Astrocyte (in vitro differentiated cells and primary cell): ENCODE data around the gene NR2F2. TPM values are rescaled to one million over a fixed set of nuclear protein-coding genes. Genes with fewer than 3 reads are reported as not detected.
"Not testable (repeated sequence)": the region's sequence is repeated elsewhere in the genome, so short reads cannot be mapped to it uniquely, and the experiment has no call there.

Experiments
- DNase-seq: peaks from one replicate; pipeline ENCODE4 v3.0.0-alpha.2; 2010; ENCODE audit warnings: low read depth
- FAIRE-seq: peaks from 2 replicates; lab custom pipeline; 2011; peaks lifted over from hg19 to GRCh38; lab: Jason Lieb, UNC
- H2AFZ ChIP-seq: 2 replicates; pipeline ENCODE4 v1.6.0; 2012; ENCODE audit warnings: low read depth, low read length, inconsistent platforms
- H3K27ac ChIP-seq: 2 replicates; pipeline ENCODE4 v1.5.1; 2011; ENCODE audit warnings: low read depth, low read length, inconsistent platforms
- H3K27me3 ChIP-seq: 2 replicates; pipeline ENCODE4 v1.6.0; 2011; ENCODE audit warnings: low read length, inconsistent platforms; ENCODE audit not compliant: insufficient read depth
- H3K36me3 ChIP-seq: 2 replicates; pipeline ENCODE4 v1.5.1; 2011; ENCODE audit warnings: low read length, inconsistent platforms; ENCODE audit not compliant: insufficient read depth
- H3K4me1 ChIP-seq: 2 replicates; pipeline ENCODE4 v1.5.1; 2011; ENCODE audit warnings: low read length, inconsistent platforms; ENCODE audit not compliant: insufficient read depth
- H3K4me2 ChIP-seq: 2 replicates; pipeline ENCODE4 v1.6.0; 2012; ENCODE audit warnings: low read length, inconsistent platforms
- H3K4me3 ChIP-seq: 2 replicates; pipeline ENCODE4 v1.5.1; 2011; ENCODE audit warnings: low read depth, mild to moderate bottlenecking, low read length, inconsistent platforms; ENCODE audit not compliant: insufficient read depth
- H3K79me2 ChIP-seq: 2 replicates; pipeline ENCODE4 v1.6.0; 2012; ENCODE audit warnings: mild to moderate bottlenecking, low read length, inconsistent platforms; ENCODE audit not compliant: insufficient read depth
- H3K9ac ChIP-seq: 2 replicates; pipeline ENCODE4 v1.6.0; 2012; ENCODE audit warnings: mild to moderate bottlenecking, low read length, inconsistent platforms
- H3K9me3 ChIP-seq: 2 replicates; pipeline ENCODE4 v1.5.1; 2012; ENCODE audit warnings: low read depth, mild to moderate bottlenecking, low read length, inconsistent platforms; ENCODE audit not compliant: insufficient read depth
- H4K20me1 ChIP-seq: 2 replicates; pipeline ENCODE4 v1.6.0; 2012; ENCODE audit warnings: low read length, inconsistent platforms; ENCODE audit not compliant: insufficient read depth
- H3K27ac Mint-ChIP-seq: one replicate; pipeline ENCODE4 v1.8.0; 2021; ENCODE audit warnings: mild to moderate bottlenecking, mixed read lengths; ENCODE audit not compliant: unreplicated experiment
- H3K27me3 Mint-ChIP-seq: one replicate; pipeline ENCODE4 v1.8.0; 2021; ENCODE audit warnings: low read depth, mixed read lengths; ENCODE audit not compliant: unreplicated experiment
- H3K36me3 Mint-ChIP-seq: one replicate; pipeline ENCODE4 v1.8.0; 2021; ENCODE audit warnings: low read depth, mixed read lengths; ENCODE audit not compliant: unreplicated experiment
- H3K4me1 Mint-ChIP-seq: one replicate; pipeline ENCODE4 v1.8.0; 2021; ENCODE audit warnings: low read depth, mixed read lengths; ENCODE audit not compliant: unreplicated experiment
- H3K4me3 Mint-ChIP-seq: one replicate; pipeline ENCODE4 v1.8.0; 2021; ENCODE audit warnings: mild to moderate bottlenecking, moderate library complexity, mixed read lengths; ENCODE audit not compliant: unreplicated experiment
- H3K9me3 Mint-ChIP-seq: one replicate; pipeline ENCODE4 v1.8.0; 2021; ENCODE audit warnings: mild to moderate bottlenecking, mixed read lengths; ENCODE audit not compliant: unreplicated experiment
- EZH2 ChIP-seq: IDR thresholded peaks from 2 replicates; pipeline ENCODE4 v1.6.1; 2012; ENCODE audit warnings: mild to moderate bottlenecking, low read length, inconsistent platforms; ENCODE audit not compliant: insufficient read depth
- total RNA-seq: library from RNA; stranded (reverse); gene quantifications from 2 replicates; pipeline ENCODE4 v1.2.1, GENCODE V29; 2021
- TF ChIP-seq, protein P1 (sequence below): IDR thresholded peaks from 2 replicates; pipeline ENCODE4 v1.5.1; 2011; ENCODE audit warnings: low read depth, mild to moderate bottlenecking, inconsistent platforms, low read length, moderate library complexity; ENCODE audit not compliant: insufficient read depth

NR2F2 gene
- total RNA-seq, 1 donor from 2014 or later, result 75.8 TPM

DNA sequence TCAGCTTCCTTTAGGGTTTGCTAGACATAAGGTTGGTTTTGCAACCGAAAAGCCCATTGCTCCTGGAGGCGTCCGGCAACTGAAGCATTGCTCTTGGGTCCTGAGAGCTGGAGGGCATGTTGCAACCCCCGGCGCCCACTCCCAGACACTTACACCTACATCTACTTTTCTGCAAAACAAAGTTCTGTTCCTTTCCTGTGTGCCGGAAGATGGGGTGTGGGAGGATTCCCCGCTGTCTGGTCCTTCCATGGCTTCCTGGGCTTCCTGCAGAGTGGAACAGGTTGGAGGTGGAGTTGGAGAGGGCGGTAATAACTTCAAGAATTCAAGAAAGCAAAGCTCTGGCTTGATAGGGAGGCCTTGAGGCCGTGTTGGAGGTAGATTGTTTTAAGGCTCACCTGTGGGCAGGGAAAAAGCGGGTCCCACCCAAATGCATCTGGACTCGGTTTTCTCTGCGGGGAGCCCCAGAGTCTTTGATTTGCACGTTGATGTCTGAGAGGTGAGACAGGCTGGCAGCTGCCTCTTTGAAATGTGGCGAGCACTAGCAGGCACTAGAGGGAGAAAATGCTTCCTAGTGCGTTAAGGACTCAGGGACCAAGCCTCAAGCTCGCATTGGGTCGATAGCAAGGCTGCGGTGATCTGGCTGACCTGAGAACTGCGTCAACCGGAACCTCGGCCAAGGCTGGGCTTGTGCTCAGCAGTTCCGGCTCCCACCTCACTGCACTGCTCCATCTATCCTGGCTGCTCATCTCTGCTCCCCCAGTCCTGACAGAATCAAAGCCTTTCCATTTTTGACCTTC is 39.5 kb downstream of the NR2F2 start:
- H3K79me2 ChIP-seq, result no peaks in the 10 kb centered on the region
- Mint-ChIP-seq H3K27ac (no peak overlapping the region), H3K4me1 (no peaks in the 10 kb centered on the region), H3K27me3 (peaks cover 95% of the 10 kb centered on the region), H3K36me3 (no peaks in the 10 kb centered on the region), H3K9me3 (peaks cover 16% of the 10 kb centered on the region), H3K4me3 (no peak overlapping the region)
- peaks cover 23% of the 10 kb centered on the region for H4K20me1 ChIP-seq
- H3K4me2 ChIP-seq, result no peak overlapping the region
- no peak overlapping the region for H3K4me3 ChIP-seq
- no peaks in the 10 kb centered on the region for H3K36me3 ChIP-seq
- H3K9ac ChIP-seq, result no peak overlapping the region
- no peak overlapping the region for H2AFZ ChIP-seq
- FAIRE-seq, result no peak
- peaks cover 4% of the 10 kb centered on the region for H3K9me3 ChIP-seq
- peaks cover 33% of the 10 kb centered on the region for H3K27me3 ChIP-seq
- peaks cover 15% of the 10 kb centered on the region for H3K4me1 ChIP-seq
- H3K27ac ChIP-seq, result no peak overlapping the region
- TF ChIP-seq EZH2, result peak; percentile 2
- TF ChIP-seq, protein P1, sequence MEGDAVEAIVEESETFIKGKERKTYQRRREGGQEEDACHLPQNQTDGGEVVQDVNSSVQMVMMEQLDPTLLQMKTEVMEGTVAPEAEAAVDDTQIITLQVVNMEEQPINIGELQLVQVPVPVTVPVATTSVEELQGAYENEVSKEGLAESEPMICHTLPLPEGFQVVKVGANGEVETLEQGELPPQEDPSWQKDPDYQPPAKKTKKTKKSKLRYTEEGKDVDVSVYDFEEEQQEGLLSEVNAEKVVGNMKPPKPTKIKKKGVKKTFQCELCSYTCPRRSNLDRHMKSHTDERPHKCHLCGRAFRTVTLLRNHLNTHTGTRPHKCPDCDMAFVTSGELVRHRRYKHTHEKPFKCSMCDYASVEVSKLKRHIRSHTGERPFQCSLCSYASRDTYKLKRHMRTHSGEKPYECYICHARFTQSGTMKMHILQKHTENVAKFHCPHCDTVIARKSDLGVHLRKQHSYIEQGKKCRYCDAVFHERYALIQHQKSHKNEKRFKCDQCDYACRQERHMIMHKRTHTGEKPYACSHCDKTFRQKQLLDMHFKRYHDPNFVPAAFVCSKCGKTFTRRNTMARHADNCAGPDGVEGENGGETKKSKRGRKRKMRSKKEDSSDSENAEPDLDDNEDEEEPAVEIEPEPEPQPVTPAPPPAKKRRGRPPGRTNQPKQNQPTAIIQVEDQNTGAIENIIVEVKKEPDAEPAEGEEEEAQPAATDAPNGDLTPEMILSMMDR, result no peak
- DNase-seq, result no peak

DNA sequence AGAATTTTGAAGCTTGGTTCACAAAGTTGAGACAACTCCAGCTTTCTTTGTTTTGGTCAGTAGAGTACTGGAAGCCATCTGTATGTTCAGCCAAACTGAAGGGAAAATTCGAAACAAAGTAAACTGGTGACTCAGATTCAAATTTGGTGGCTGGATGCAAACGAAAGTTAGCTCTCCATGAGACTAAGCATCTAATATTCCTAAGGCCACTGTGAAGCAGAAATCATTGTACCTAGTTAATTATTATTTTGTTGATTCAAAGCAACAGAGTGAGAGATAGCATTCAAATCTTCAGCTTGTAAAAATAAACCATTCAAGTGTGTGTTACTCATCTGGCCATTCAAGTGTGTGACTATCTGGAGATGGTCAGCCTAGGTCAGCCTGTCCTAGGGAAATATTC is 42.1 kb downstream of the NR2F2 start:
- no peak overlapping the region for H3K27ac ChIP-seq
- Mint-ChIP-seq H3K9me3 (peaks cover 10% of the 10 kb centered on the region), H3K4me1 (no peaks in the 10 kb centered on the region), H3K27ac (no peak overlapping the region), H3K4me3 (no peak overlapping the region), H3K36me3 (no peaks in the 10 kb centered on the region), H3K27me3 (peaks cover 82% of the 10 kb centered on the region)
- H3K9me3 ChIP-seq, result peaks cover under 1% of the 10 kb centered on the region
- peaks cover 6% of the 10 kb centered on the region for H3K4me1 ChIP-seq
- H3K9ac ChIP-seq, result no peak overlapping the region
- no peak overlapping the region for H3K4me2 ChIP-seq
- H3K36me3 ChIP-seq, result no peaks in the 10 kb centered on the region
- H3K79me2 ChIP-seq, result no peaks in the 10 kb centered on the region
- H3K27me3 ChIP-seq, result peaks cover 16% of the 10 kb centered on the region
- TF ChIP-seq, protein P1, result no peak
- no peak for TF ChIP-seq EZH2
- peaks cover 18% of the 10 kb centered on the region for H4K20me1 ChIP-seq
- no peak overlapping the region for H3K4me3 ChIP-seq
- no peak for FAIRE-seq
- H2AFZ ChIP-seq, result no peak overlapping the region
- DNase-seq, result no peak

DNA sequence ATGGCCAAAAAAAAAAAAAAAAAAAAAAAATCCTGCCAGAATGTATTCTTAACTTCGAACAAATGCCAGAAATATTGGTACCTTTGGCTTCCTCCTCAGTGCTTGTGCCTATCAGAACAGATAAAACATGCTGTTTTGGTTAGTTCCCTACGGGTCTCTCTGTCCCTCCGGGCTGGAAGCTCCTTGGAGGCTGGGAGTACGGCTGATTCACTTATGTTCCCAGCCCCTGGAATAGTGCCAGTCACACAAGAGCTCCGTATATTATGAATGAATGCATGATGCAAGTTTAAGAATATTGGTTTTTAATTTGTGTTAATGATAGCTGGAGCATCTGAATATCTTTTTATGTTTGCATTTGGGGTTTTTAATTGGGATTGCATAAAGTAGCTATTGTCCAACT is 44.0 kb downstream of the NR2F2 start:
- Histone ChIP-seq H3K79me2 (no peaks in the 10 kb centered on the region), H3K4me3 (no peak overlapping the region), H3K9ac (no peak overlapping the region), H3K9me3 (no peaks in the 10 kb centered on the region), H2AFZ (no peak overlapping the region), H3K4me2 (no peak overlapping the region), H3K4me1 (no peaks in the 10 kb centered on the region), H3K36me3 (no peaks in the 10 kb centered on the region), H3K27ac (no peak overlapping the region), H4K20me1 (peaks cover 8% of the 10 kb centered on the region), H3K27me3 (peaks cover 5% of the 10 kb centered on the region)
- H3K4me1 Mint-ChIP-seq, result no peaks in the 10 kb centered on the region
- peaks cover 6% of the 10 kb centered on the region for H3K9me3 Mint-ChIP-seq
- FAIRE-seq (no peak), DNase-seq (no peak)
- peaks cover 68% of the 10 kb centered on the region for H3K27me3 Mint-ChIP-seq
- TF ChIP-seq EZH2, result no peak
- TF ChIP-seq, protein P1, result no peak
- no peak overlapping the region for H3K4me3 Mint-ChIP-seq
- no peaks in the 10 kb centered on the region for H3K36me3 Mint-ChIP-seq
- no peak overlapping the region for H3K27ac Mint-ChIP-seq

DNA sequence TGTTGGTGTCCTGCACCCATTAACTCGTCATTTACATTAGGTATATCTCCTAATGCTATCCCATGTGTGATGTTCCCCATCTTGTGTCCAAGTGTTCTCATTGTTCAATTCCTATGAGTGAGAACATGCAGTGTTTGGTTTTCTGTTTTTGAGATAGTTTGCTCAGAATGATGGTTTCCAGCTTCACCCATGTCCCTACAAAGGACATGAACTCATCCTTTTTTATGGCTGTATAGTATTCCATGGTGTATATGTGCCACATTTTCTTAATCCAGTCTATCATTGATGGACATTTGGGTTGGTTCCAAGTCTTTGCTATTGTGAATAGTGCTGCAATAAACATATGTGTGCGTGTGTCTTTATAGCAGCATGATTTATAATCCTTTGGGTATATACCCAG is 49.1 kb downstream of the NR2F2 start:
- not testable (repeated sequence) for H3K9me3 Mint-ChIP-seq, H2AFZ ChIP-seq, H3K4me2 ChIP-seq, H3K27me3 ChIP-seq, H3K36me3 Mint-ChIP-seq, H3K4me1 ChIP-seq, DNase-seq, H3K4me3 Mint-ChIP-seq, H3K27ac ChIP-seq, FAIRE-seq, H4K20me1 ChIP-seq, H3K9ac ChIP-seq, H3K79me2 ChIP-seq, H3K9me3 ChIP-seq, H3K4me3 ChIP-seq, H3K4me1 Mint-ChIP-seq, H3K27ac Mint-ChIP-seq, H3K36me3 ChIP-seq
- peaks cover 33% of the 10 kb centered on the region for H3K27me3 Mint-ChIP-seq
